HTR-8/SVneo (cell line): Measurements from ENCODE around the gene ATP10A.
"Not testable (repeated sequence)": the region's sequence is repeated elsewhere in the genome, so short reads cannot be mapped to it uniquely, and the experiment has no call there.

Experiments
- DNase-seq: peaks from one replicate; pipeline ENCODE4 v3.0.0; 2011; ENCODE audit warnings: low spot score, mixed read lengths; ENCODE audit not compliant: insufficient read length
- FAIRE-seq: peaks from 2 replicates; lab custom pipeline; 2011; peaks lifted over from hg19 to GRCh38; lab: Jason Lieb, UNC

Gene ATP10A

DNA sequence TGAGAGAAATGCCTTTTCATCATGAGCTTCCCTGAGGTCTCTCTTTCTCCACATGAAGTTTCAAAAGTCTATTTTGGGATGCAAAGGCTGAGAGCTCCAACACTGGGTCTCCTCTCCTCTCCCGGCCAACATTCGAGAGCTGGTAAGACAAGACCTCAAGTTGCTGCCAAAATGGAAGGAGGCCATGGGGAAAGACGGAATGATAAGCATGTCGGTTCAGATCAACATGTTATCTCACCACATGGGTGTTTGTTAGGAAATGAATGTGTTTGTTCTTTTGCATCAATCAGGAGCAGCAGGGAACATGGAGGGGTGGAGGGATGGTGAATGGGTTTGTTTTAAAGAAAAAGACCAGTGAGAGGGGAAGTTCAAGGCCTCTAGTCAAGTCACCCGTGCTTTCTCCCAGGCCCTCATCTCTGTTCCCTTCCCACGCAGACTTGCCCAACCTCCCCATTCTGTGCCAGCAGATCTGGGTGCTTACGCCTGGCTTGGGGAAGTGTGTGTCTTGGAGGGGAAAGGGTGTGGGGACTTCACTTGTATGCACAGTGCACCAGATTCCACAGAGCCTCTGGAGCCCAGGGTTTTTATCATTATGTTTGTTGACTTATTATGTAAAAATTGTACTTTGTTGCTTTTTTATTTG is 23.5 kb upstream of the ATP10A start:
- no peak for FAIRE-seq
- DNase-seq = no peak

DNA sequence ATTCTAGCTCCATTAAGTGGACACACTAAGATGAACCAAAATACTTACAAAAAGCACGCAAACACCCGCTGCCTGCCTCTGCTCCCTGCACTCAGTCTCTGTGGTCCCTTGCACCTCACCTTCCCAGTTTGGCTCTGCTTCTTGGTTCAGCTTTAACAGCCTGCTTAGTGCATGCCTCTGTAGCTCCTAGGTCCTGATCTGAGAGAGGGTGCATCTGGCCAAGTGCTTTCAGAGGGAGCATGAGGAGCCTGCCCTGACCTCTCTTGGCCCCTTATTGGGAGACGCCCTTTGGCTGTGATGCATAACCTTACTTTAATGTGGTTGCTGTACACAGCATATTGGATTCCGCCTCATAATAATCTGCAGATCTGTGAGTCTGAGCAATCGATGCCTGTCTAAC is 21.2 kb upstream of the ATP10A start:
- FAIRE-seq = no peak

GRCh38 chr15:25883463-25884259 is 20.5 kb upstream of the ATP10A start:
- no peak for FAIRE-seq
- DNase-seq = no peak

More for the DNA sequence above, 21.2 kb upstream of the ATP10A start:
- DNase-seq = no peak

GRCh38 chr15:25882466-25882865 is 19.3 kb upstream of the ATP10A start:
- FAIRE-seq (no peak), DNase-seq (no peak)

DNA sequence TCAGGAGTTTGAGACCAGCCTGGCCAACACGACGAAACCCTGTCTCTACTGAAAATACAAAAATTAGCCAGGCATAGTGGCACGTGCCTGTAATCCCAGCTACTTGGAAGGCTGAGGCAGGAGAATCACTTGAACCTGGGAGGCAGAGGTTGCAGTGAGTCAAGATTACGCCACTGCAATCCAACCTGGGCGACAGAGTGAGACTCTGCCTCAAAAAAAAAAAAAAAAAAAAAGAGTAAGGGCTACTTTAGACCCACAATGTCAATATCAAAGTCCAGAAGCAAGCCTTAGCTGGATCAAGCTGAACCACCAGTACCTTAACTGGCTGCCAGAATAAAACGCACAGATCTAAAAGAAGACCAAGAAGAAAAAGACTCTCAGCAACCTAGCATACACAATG is 17.8 kb upstream of the ATP10A start:
- not testable (repeated sequence) for FAIRE-seq

GRCh38 chr15:25880411-25880810 is 17.3 kb upstream of the ATP10A start:
- DNase-seq = no peak
- FAIRE-seq = no peak

More for the DNA sequence above, 17.8 kb upstream of the ATP10A start:
- DNase-seq = not testable (repeated sequence)

- FAIRE-seq (no peak), DNase-seq (no peak)
Measured at GRCh38 chr15:25879438-25879837, 16.3 kb upstream of the ATP10A start.

GRCh38 chr15:25877681-25878080 is 14.6 kb upstream of the ATP10A start:
- no peak for DNase-seq
- FAIRE-seq = no peak

DNA sequence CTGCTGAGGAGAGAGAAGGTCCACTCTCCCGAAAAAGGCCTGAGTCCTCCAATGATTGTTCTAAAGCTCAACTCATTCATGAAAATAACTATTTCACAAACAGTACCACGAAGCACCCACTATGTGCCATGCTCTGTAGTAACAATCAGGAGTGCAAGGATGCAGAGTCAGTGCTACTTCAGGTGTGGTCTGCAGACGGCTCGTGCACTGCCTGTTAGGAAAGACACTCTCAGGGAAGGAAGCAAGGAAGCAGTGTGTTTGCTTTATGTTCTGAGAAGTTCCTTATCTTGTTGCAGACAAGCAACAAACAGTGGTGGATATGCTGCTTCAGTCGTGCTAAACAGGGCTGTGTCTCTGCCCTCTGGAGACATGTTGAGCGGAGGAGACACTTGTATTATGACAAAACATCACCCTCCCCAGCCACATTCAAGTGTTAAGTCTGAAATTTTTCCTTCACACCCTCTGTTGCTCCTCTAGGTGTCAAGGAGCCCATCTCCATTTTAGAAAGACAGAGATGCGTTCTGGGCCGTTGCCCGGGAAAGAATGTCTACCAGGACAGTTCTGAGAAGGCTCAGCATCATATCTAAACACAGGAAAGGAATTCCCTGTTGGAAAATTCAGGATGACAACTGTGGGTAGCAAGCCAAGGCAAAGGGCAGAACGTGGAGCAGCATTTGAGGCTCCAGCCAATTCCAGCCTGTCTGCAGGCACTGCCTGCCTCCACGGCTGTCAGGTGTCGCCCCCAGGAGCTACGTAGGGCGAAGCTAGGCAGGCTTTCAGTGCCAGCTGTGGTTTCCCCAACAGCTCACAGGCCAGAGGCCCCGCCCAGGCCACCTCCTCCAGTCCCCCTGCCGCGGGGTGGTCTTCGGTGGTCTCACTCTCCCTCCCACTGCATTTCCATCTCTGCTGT is 13.4 kb upstream of the ATP10A start:
- DNase-seq = no peak

DNA sequence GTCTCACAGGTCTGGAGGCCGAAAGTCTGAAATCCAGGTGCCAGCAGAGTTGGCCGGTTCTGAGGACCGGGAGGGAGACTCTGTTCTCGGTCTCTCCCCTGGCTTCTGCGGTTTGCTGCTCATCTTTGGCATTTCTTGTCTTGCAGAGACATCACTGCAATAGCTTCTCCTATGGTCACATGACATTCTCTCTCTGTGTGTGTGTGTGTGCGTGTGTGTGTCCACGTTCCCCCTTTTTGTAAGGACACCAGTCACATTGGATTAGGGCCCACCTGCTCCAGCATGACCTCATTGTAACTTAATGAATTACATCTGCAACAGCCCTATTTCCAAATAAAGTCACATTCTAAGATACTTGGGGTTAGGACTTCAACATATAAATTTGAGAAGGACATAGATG is 12.4 kb upstream of the ATP10A start:
- no peak for FAIRE-seq
- no peak for DNase-seq

More for the DNA sequence above, 13.4 kb upstream of the ATP10A start:
- no peak for FAIRE-seq

DNA sequence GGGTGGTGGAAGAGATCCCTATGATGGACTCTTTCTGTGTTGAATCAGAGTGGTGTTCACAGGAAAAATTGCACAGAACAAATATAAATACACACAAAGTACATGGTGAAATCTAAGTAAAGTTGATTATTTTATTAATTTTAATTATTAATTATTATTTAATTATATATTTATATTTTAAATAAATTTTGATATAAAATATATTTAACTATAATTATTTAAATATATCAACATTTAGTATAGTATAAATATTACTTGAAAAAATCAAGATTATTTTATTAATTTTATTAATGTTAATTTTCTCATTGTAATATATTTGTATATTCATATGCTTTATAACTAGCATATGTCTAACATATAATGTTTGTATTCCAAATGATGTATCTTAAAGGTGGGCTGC is 11.3 kb upstream of the ATP10A start:
- FAIRE-seq (no peak), DNase-seq (no peak)

GRCh38 chr15:25871403-25871802 is 8.3 kb upstream of the ATP10A start:
- no peak for FAIRE-seq

DNA sequence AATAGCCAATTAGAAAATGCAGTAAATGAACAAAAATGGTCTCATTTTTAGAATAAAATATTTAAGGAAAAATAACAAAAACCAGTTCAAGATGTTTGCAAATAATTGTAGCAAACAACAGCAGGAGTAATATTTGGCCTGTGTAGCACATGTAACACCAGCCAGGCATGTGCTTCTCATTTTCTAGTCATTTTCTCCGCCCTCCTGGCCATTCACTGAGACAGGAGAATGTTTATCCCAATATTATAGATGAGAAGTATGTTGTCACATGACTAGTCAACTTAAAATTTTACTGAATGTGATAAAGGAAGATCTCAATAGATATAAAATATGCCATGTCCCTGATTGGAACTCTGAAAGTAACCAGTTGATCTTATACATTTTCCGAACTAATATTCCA is 7.8 kb upstream of the ATP10A start:
- DNase-seq (no peak), FAIRE-seq (no peak)

More at GRCh38 chr15:25871403-25871802, 8.3 kb upstream of the ATP10A start:
- no peak for DNase-seq

DNA sequence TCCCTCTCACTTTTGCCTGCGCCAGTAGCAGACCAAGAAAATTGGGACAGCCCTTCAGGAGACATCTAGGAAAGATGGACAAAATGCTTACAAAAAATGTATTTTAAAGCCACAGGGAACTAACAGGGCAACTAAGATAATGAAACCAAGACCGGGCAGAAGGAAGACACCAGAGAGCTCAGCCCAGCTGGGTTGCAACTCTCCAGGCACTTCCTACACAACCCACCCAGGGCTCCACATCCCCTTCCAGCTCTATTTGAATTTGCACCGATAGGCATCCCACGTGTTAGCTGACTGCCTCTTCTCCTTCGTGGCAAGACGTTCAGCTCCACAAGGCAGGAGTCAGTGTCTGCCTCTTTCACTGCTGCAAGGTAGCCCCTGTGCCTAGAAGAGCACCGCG is 6.6 kb upstream of the ATP10A start:
- FAIRE-seq = no peak

DNA sequence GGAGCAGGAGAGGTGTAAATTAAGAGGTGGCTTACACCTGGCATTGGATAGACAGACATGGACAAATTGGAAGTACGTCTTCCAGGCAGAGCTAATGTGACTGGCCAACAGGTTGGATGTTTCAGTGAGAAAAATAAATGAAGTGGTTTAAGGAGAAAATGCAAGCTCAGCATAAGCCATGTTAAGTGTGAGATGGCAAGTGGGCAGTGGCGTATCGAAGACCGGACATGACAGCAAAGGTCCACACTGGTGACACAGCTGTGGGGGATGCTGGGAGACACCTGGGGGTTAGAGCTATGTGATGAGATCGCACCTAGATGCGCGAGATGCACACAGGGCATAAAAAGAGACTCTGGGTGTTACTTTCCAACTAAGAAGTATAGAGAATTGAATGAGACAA is 3.7 kb upstream of the ATP10A start:
- no peak for FAIRE-seq

More for the DNA sequence above, 6.6 kb upstream of the ATP10A start:
- DNase-seq = no peak

DNA sequence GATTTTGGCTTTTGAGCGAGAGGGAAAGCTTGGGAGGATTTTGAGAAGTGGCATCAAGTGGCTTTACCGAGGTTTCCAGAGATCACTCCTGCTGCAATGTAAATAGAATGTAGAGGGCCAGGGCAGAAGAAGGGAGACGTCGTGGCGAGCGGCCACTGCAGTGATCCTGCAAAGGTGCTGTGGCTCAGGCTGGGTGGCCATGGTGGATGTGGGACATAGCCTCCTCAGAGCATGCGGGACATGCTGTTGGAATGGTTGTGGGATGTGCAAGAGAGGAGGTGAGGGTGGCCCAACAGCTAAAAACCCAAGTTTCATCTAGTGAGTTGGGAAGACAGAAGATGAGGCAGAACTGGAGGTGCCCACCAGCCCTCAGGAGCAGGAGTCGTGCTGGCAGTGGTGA is 3.1 kb upstream of the ATP10A start:
- FAIRE-seq = no peak
- DNase-seq = no peak

More for the DNA sequence above, 3.7 kb upstream of the ATP10A start:
- no peak for DNase-seq

DNA sequence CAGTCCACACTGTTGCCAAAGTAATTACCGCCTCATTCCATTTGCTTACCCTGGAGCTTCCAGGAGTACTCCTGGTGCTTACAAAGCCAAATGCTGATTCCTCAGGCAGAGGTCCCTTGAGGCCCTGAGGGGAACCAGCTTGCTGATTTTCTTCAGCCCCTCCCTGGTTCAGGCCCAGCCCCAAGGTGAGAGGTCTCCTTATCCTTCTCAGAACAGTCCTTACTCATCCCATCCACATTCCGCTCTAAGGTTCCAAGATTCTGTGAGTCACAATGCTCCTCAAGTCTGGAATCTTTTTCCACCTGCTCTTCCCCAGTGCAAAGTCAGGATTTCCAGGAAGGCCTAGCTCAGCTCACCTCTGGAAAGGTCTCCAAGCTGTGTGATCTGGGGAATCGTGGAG is 1.8 kb upstream of the ATP10A start:
- DNase-seq (no peak), FAIRE-seq (no peak)

GRCh38 chr15:25863968-25864580 is 947 bp upstream of the ATP10A start:
- FAIRE-seq = no peak
- DNase-seq = no peak

- no peak for DNase-seq
- FAIRE-seq = no peak
Measured at GRCh38 chr15:25862472-25863110, 536 bp downstream of the ATP10A start.

DNA sequence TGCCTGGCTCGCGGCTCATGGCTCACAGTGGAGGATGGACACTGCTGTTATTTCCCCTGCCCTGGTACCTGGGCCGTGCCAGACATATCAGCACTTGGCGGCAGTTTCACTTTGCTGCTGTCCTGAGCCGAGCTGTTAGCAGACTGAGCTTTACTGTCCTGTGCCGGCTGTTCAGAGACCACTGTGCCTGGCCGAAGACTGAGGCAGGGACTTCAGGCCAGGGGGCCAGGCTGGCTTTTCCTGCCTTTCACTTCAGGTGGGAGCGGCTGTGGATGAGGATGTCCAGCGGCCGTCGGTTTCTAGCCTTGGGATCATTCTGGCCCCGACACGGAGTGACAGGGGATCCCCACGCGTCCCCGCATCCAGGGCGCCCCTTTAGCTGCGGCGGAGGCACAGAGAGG is 1.1 kb downstream of the ATP10A start:
- FAIRE-seq = no peak
- DNase-seq = no peak
